H1 (cell line): Measurements from ENCODE around the gene ZNF660. TPM values are rescaled to one million over a fixed set of nuclear protein-coding genes. Genes with fewer than 3 reads are reported as not detected.

Source experiments
- CTCF ChIA-PET: fragments of 300-600 bp; sonication (Branson Sonifier 250); formaldehyde crosslinking; loops from one replicate; lab custom pipeline; 2021; ENCODE audit not compliant: partially characterized antibody; lab: Charles Lee
- POLR2A ChIA-PET: fragments of 300-600 bp; sonication (Branson Sonifier 250); formaldehyde crosslinking; loops from one replicate; lab custom pipeline; 2021; ENCODE audit warnings: inconsistent platforms; ENCODE audit not compliant: partially characterized antibody; lab: Charles Lee
- DNase-seq, 2 experiments: peaks; one replicate each; pipeline versions ENCODE4 v3.0.0 to v3.0.0-alpha.2; 2010 to 2022; ENCODE audit warnings: low spot score in 2 of 2, low read depth in 1 of 2, mixed read lengths in 1 of 2
- FAIRE-seq: peaks from 2 replicates; lab custom pipeline; 2011; peaks lifted over from hg19 to GRCh38; lab: Jason Lieb, UNC
- H2AFZ ChIP-seq: 2 replicates; pipeline ENCODE4 v1.8.1; 2012; ENCODE audit warnings: low read length, inconsistent platforms
- H2AK5ac ChIP-seq: 2 replicates; pipeline ENCODE4 v1.6.1; 2013; ENCODE audit warnings: low read depth, low read length
- H2BK120ac ChIP-seq: replicated peaks from 2 replicates; pipeline ENCODE3; 2013; ENCODE audit warnings: low read depth, low read length, inconsistent platforms
- H2BK12ac ChIP-seq: 2 replicates; pipeline ENCODE4 v1.6.1; 2013; ENCODE audit warnings: low read depth, low read length
- H2BK15ac ChIP-seq: 2 replicates; pipeline ENCODE4 v1.6.1; 2013; ENCODE audit warnings: low read length
- H2BK20ac ChIP-seq: 2 replicates; pipeline ENCODE4 v1.6.1; 2013; ENCODE audit warnings: low read length
- H2BK5ac ChIP-seq: 2 replicates; pipeline ENCODE4 v1.6.1; 2013; ENCODE audit warnings: low read depth, low read length
- H3K14ac ChIP-seq: 2 replicates; pipeline ENCODE4 v1.6.1; 2013; ENCODE audit warnings: inconsistent platforms; ENCODE audit not compliant: insufficient read length
- H3K18ac ChIP-seq: 2 replicates; pipeline ENCODE4 v1.6.1; 2013; ENCODE audit warnings: low read length; ENCODE audit errors: extremely low read depth
- H3K23ac ChIP-seq: 2 replicates; pipeline ENCODE4 v1.6.1; 2013; ENCODE audit warnings: inconsistent platforms; ENCODE audit not compliant: insufficient read length
- H3K23me2 ChIP-seq: 2 replicates; pipeline ENCODE4 v1.6.1; 2013; ENCODE audit warnings: low read depth, low read length
- H3K27ac ChIP-seq: 2 replicates; pipeline ENCODE4 v1.6.1; 2011; ENCODE audit warnings: low read depth, low read length, inconsistent platforms
- H3K27me3 ChIP-seq, 4 experiments: replicated peaks in 1 of 4; 1 replicate in 1 of 4; 2 replicates in 3 of 4; pipeline versions ENCODE4 v1.6.1 to v1.8.1; 2011 to 2013; ENCODE audit warnings: low read length in 3 of 4, mild to moderate bottlenecking in 3 of 4, inconsistent platforms in 2 of 4, mixed read lengths in 2 of 4, moderate library complexity in 1 of 4; ENCODE audit not compliant: control insufficient read depth in 3 of 4, insufficient read depth in 3 of 4; ENCODE audit errors: extremely low read depth in 1 of 4
- H3K36me3 ChIP-seq, 4 experiments: 2 replicates each; pipeline versions ENCODE4 v1.6.1 to v1.8.1; 2011 to 2013; ENCODE audit warnings: mild to moderate bottlenecking in 4 of 4, low read length in 3 of 4, moderate library complexity in 2 of 4, control low read depth in 1 of 4, inconsistent platforms in 1 of 4; ENCODE audit not compliant: insufficient read depth in 4 of 4, control insufficient read depth in 2 of 4
- H3K4ac ChIP-seq: replicated peaks from 2 replicates; pipeline ENCODE3; 2013; ENCODE audit warnings: low read length, low read depth, mixed read lengths, inconsistent platforms; ENCODE audit not compliant: insufficient read length
- H3K4me1 ChIP-seq, 4 experiments: replicated peaks in 1 of 4; 1 replicate in 1 of 4; 2 replicates in 3 of 4; pipeline versions ENCODE4 v1.6.1 to v1.8.1; 2011 to 2013; ENCODE audit warnings: low read length in 3 of 4, inconsistent platforms in 2 of 4, mixed read lengths in 1 of 4; ENCODE audit not compliant: insufficient read depth in 4 of 4, control insufficient read depth in 3 of 4
- H3K4me2 ChIP-seq, 2 experiments: 2 replicates each; pipeline versions ENCODE4 v1.6.1 to v1.8.1; 2011 to 2013; ENCODE audit warnings: low read depth in 2 of 2, low read length in 2 of 2, control low read depth in 1 of 2, inconsistent platforms in 1 of 2, mild to moderate bottlenecking in 1 of 2; ENCODE audit not compliant: insufficient read depth in 1 of 2
- H3K4me3 ChIP-seq, 4 experiments: fragments of 200-600, 300-600 bp in 1 of 4; sonication (generic), shearing (Covaris generic), sonication (Bioruptor Twin) in 1 of 4; 2 replicates each; pipeline versions ENCODE4 v1.5.1 to v1.8.1; 2011 to 2016; ENCODE audit warnings: low read length in 4 of 4, low read depth in 3 of 4, control low read depth in 2 of 4, inconsistent platforms in 2 of 4, mild to moderate bottlenecking in 2 of 4, mixed read lengths in 1 of 4, moderate library complexity in 1 of 4; ENCODE audit not compliant: insufficient read depth in 2 of 4; ENCODE audit errors: extremely low read depth in 1 of 4
- H3K56ac ChIP-seq: replicated peaks from 2 replicates; pipeline ENCODE3; 2013; ENCODE audit warnings: low read depth, mild to moderate bottlenecking, mixed read lengths, low read length, inconsistent platforms; ENCODE audit not compliant: insufficient read length
- H3K79me1 ChIP-seq: 2 replicates; pipeline ENCODE4 v1.6.1; 2013; ENCODE audit warnings: low read depth, low read length, control low read depth
- H3K79me2 ChIP-seq, 2 experiments: 2 replicates each; pipeline versions ENCODE4 v1.6.1 to v1.8.1; 2012 to 2013; ENCODE audit warnings: low read length in 2 of 2, mild to moderate bottlenecking in 2 of 2, inconsistent platforms in 1 of 2; ENCODE audit not compliant: insufficient read depth in 2 of 2, control insufficient read depth in 1 of 2
- H3K9ac ChIP-seq, 4 experiments: replicated peaks in 1 of 4; 1 replicate in 1 of 4; 2 replicates in 3 of 4; pipeline versions ENCODE4 v1.6.1 to v1.8.1; 2011 to 2013; ENCODE audit warnings: low read depth in 3 of 4, low read length in 3 of 4, control low read depth in 2 of 4, mild to moderate bottlenecking in 2 of 4, moderate library complexity in 2 of 4, inconsistent platforms in 1 of 4; ENCODE audit errors: extremely low read depth in 1 of 4
- H3K9me3 ChIP-seq, 2 experiments: 2 replicates each; pipeline versions ENCODE4 v1.6.1 to v1.8.1; 2012 to 2013; ENCODE audit warnings: mild to moderate bottlenecking in 2 of 2, moderate library complexity in 2 of 2, control low read depth in 1 of 2, inconsistent platforms in 1 of 2, low read depth in 1 of 2, low read length in 1 of 2, mixed read lengths in 1 of 2; ENCODE audit not compliant: insufficient read depth in 2 of 2
- H4K20me1 ChIP-seq, 2 experiments: replicated peaks in 1 of 2; 2 replicates each; pipeline versions ENCODE3 to v1.8.1; 2011 to 2013; ENCODE audit warnings: inconsistent platforms in 2 of 2, low read length in 2 of 2, mild to moderate bottlenecking in 1 of 2; ENCODE audit not compliant: insufficient read depth in 2 of 2, control insufficient read depth in 1 of 2
- H4K5ac ChIP-seq: 2 replicates; pipeline ENCODE4 v1.6.1; 2013; ENCODE audit warnings: low read length, low read depth, mixed read lengths, inconsistent platforms; ENCODE audit not compliant: insufficient read length
- H4K8ac ChIP-seq: 2 replicates; pipeline ENCODE4 v1.8.0; 2013; ENCODE audit warnings: mild to moderate bottlenecking, moderate library complexity, low read length, inconsistent platforms; ENCODE audit not compliant: insufficient read depth; ENCODE audit errors: extremely low read depth
- H4K91ac ChIP-seq: replicated peaks from 2 replicates; pipeline ENCODE3; 2013; ENCODE audit warnings: low read length, mixed read lengths, inconsistent platforms; ENCODE audit not compliant: insufficient read length
- BACH1 ChIP-seq: IDR thresholded peaks from 2 replicates; pipeline ENCODE4 v1.6.1; 2012; ENCODE audit warnings: low read length, improper control_type of control experiment
- CTCF ChIP-seq, 3 experiments: IDR thresholded peaks; 1 replicate in 2 of 3; 2 replicates in 1 of 3; pipeline versions ENCODE4 v1.5.1 to v1.6.1; 2011; ENCODE audit warnings: low read length in 3 of 3, mild to moderate bottlenecking in 3 of 3, inconsistent platforms in 2 of 3, low read depth in 1 of 3, moderate library complexity in 1 of 3; ENCODE audit not compliant: insufficient read depth in 1 of 3; ENCODE audit errors: control extremely low read depth in 1 of 3
- EGR1 ChIP-seq: IDR thresholded peaks from 2 replicates; pipeline ENCODE4 v1.6.1; 2011; ENCODE audit warnings: low read depth, low read length, borderline replicate concordance
- FOSL1 ChIP-seq: IDR thresholded peaks from 2 replicates; pipeline ENCODE4 v1.6.1; 2011; ENCODE audit warnings: mild to moderate bottlenecking, low read depth, low read length, moderate library complexity; ENCODE audit not compliant: insufficient read depth
- GTF2F1 ChIP-seq: IDR thresholded peaks from 2 replicates; pipeline ENCODE4 v1.6.1; 2012; ENCODE audit warnings: low read depth, low read length, improper control_type of control experiment, borderline replicate concordance
- KDM5A ChIP-seq: fragments of 200-600 bp; IDR thresholded peaks from 2 replicates; pipeline ENCODE4 v1.7.1; 2012; ENCODE audit warnings: mild to moderate bottlenecking, low read length, inconsistent platforms, mixed read lengths
- RNF2 ChIP-seq: fragments of 200-900, 300-1000 bp; sonication (generic); IDR thresholded peaks from 2 replicates; pipeline ENCODE4 v1.7.1; 2016; ENCODE audit warnings: borderline replicate concordance, low read depth, mild to moderate bottlenecking, antibody characterized with exemption, low read length; ENCODE audit not compliant: poor library complexity, severe bottlenecking; ENCODE audit errors: missing control alignments
- SIX5 ChIP-seq: IDR thresholded peaks from 2 replicates; pipeline ENCODE4 v1.6.1; 2011; ENCODE audit warnings: mild to moderate bottlenecking, low read depth, low read length
- USF2 ChIP-seq: IDR thresholded peaks from 2 replicates; pipeline ENCODE4 v1.6.1; 2011; ENCODE audit warnings: low read length, improper control_type of control experiment
- ZNF274 ChIP-seq: IDR thresholded peaks from 2 replicates; pipeline ENCODE4 v1.7.0; 2012; ENCODE audit warnings: low read length, borderline replicate concordance; ENCODE audit errors: extremely low read depth
- WGBS, 2 experiments: shearing (Covaris generic) in 1 of 2; methylation state at CpG; one replicate each; pipeline versions ENCODE4 v1.1.6 to v1.1.7; 2013 to 2015; ENCODE audit warnings: low lambda C conversion rate in 2 of 2, mixed read lengths in 2 of 2, inconsistent platforms in 1 of 2, low coverage in 1 of 2, missing lambda C conversion rate in 1 of 2; ENCODE audit not compliant: insufficient replicate concordance in 2 of 2, insufficient coverage in 1 of 2, insufficient read length in 1 of 2; ENCODE audit errors: extremely low coverage in 1 of 2, missing lambda C conversion rate in 1 of 2; 5-methylcytosine and 5-hydroxymethylcytosine counted together
- polyA plus RNA-seq, 7 experiments: library from polyadenylated mRNA; depleted of rRNA in 3 of 7; stranded (reverse) in 5 of 7; unstranded in 2 of 7; fragments of >200 nt in 5 of 7; fragments of 200-250 nt in 2 of 7; gene quantifications; 1 replicate in 5 of 7; 2 replicates in 1 of 7; 4 replicates in 1 of 7; pipeline versions ENCODE4 v1.2.1 to v1.2.3, GENCODE V29; 2011 to 2013; ENCODE audit warnings: missing spikeins in 2 of 7, mixed read lengths in 2 of 7
- total RNA-seq: library from RNA; stranded (reverse); fragmentation: NEBNext Ultra II Directional; extraction: Animal tissue kit (Norgen Biotek cat#: 25700); gene quantifications from 2 replicates; pipeline ENCODE4 v1.2.1, GENCODE V29; 2021

Gene ZNF660
- total and polyA plus RNA-seq, 2 of the 8 experiments (the other 6 are each of a cell fraction or from before 2014, with no cell fraction given), result 3.1 to 13.0 TPM

- Histone ChIP-seq H2BK12ac (no peak overlapping the region), H3K4ac (no peak overlapping the region), H2BK5ac (no peak overlapping the region), H2BK20ac (no peak overlapping the region), H3K56ac (no peak overlapping the region), H3K27ac (no peak overlapping the region), H3K27me3 (no peaks in the 10 kb centered on the region), H3K4me1 (no peaks in the 10 kb centered on the region), H2AK5ac (no peak overlapping the region), H4K91ac (no peak overlapping the region), H3K4me3 (no peak overlapping the region), H3K36me3 (peaks cover 17 to 50% (median 34%) of the 10 kb centered on the region in 4 experiments), H2BK15ac (no peak overlapping the region), H3K23me2 (no peaks in the 10 kb centered on the region), H4K20me1 (no peaks in the 10 kb centered on the region), H3K4me2 (no peak overlapping the region), H4K5ac (no peak overlapping the region), H3K23ac (no peak overlapping the region), H2BK120ac (no peak overlapping the region), H3K79me2 (no peaks in the 10 kb centered on the region), H3K18ac (no peak overlapping the region), H2AFZ (no peak overlapping the region), H4K8ac (no peak overlapping the region), H3K79me1 (no peaks in the 10 kb centered on the region), H3K9ac (no peak overlapping the region), H3K14ac (no peak overlapping the region), H3K9me3 (peaks cover 39 to 42% of the 10 kb centered on the region in 2 experiments)
- FAIRE-seq (no peak), DNase-seq (no peak)
- WGBS, 2 experiments, result 99% methylated on average over 4 of the region's 4 CpGs; no CpG with 5 or more reads in 1 of the 2 experiments
- CTCF ChIA-PET, result no interaction called here
- POLR2A ChIA-PET, result no interaction called here
- TF ChIP-seq EGR1, result no peak
- no peak for TF ChIP-seq FOSL1
- TF ChIP-seq GTF2F1, result no peak
- no peak for TF ChIP-seq ZNF274
- no peak for TF ChIP-seq CTCF (IDR thresholded peaks at IDR 0.05; ENCODE audit: control extremely low read depth in 1 of 3, insufficient read depth in 1 of 3, low read depth in 1 of 3, low read length in 3 of 3)
- no peak for TF ChIP-seq SIX5
- TF ChIP-seq USF2, result no peak
- no peak for TF ChIP-seq KDM5A
- no peak for TF ChIP-seq RNF2
- no peak for TF ChIP-seq BACH1
These were observed 57.6 kb downstream of the ZNF660 start for GRCh38 chr3:44642337-44642736.
